ENCODE data around the gene GNG11.

DNA sequence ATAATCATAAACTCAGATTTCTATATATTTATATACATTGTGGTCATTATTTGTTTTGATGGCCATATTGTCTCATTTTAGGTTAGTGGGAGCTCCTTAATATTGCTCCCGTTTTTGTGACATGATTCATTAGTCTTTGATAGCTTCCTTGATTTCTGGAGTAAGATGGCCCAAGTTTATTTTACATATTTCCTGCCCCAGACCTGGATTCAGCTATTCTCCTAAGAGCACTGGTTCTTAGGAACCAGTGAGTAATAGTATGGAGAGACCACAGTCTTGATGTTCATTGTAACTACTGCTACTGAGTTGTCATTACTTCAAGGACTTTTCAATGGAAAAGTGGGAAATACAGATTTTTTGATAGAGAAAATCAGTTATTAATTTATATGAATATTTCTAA lies 37.0 kb upstream of the GNG11 start:
- no peak for TF ChIP-seq TCF7L2 (IDR thresholded peaks at IDR 0.05; ENCODE audit: low read depth, low read length)
- TF ChIP-seq, protein P1, sequence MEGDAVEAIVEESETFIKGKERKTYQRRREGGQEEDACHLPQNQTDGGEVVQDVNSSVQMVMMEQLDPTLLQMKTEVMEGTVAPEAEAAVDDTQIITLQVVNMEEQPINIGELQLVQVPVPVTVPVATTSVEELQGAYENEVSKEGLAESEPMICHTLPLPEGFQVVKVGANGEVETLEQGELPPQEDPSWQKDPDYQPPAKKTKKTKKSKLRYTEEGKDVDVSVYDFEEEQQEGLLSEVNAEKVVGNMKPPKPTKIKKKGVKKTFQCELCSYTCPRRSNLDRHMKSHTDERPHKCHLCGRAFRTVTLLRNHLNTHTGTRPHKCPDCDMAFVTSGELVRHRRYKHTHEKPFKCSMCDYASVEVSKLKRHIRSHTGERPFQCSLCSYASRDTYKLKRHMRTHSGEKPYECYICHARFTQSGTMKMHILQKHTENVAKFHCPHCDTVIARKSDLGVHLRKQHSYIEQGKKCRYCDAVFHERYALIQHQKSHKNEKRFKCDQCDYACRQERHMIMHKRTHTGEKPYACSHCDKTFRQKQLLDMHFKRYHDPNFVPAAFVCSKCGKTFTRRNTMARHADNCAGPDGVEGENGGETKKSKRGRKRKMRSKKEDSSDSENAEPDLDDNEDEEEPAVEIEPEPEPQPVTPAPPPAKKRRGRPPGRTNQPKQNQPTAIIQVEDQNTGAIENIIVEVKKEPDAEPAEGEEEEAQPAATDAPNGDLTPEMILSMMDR (IDR thresholded peaks at IDR 0.05), result no peak
- TF ChIP-seq POLR2AphosphoS5 (IDR thresholded peaks at IDR 0.05; ENCODE audit: low read depth, low read length), result no peak
- no peak for TF ChIP-seq SIN3A (IDR thresholded peaks at IDR 0.05; ENCODE audit: borderline replicate concordance, insufficient read depth, low read depth, low read length)
